Gastroesophageal sphincter (tissue), 4 donors: ENCODE results near the gene TRMT61A. TPM values are rescaled to one million over a fixed set of nuclear protein-coding genes. Genes with fewer than 3 reads are reported as not detected.
A peak's percentile ranks its signal among the peaks of the same experiment; 100 is the strongest.

Experiments used
- ATAC-seq: fragments of 150-250 bp; one replicate; pipeline ENCODE4 v1.9.1; 2016; ENCODE audit warnings: mild to moderate bottlenecking, moderate library complexity
- H3K27ac ChIP-seq, 4 donors: fragments of 200-600 bp; sonication (generic) in 3 of 4; 1 replicate in 3 of 4; 2 replicates in 1 of 4; pipeline ENCODE4 v1.5.1; 2016 to 2019
- H3K27me3 ChIP-seq: fragments of 200-600 bp; sonication (generic); one replicate; pipeline ENCODE4 v1.5.1; 2019
- H3K36me3 ChIP-seq, 2 donors: fragments of 200-600 bp; sonication (generic); one replicate each; pipeline ENCODE4 v1.5.1; 2019; ENCODE audit warnings: control low read depth in 1 of 2
- H3K4me1 ChIP-seq, 3 donors: fragments of 200-600 bp; sonication (generic); 1 replicate in 2 of 3; 2 replicates in 1 of 3; pipeline ENCODE4 v1.5.1; 2016 to 2019; ENCODE audit warnings: control low read depth in 2 of 3
- H3K4me3 ChIP-seq, 2 donors: fragments of 200-600 bp; sonication (generic); one replicate each; pipeline ENCODE4 v1.5.1; 2019; ENCODE audit warnings: mild to moderate bottlenecking in 1 of 2, moderate library complexity in 1 of 2
- H3K9me3 ChIP-seq, 3 donors: fragments of 200-600 bp; sonication (generic); one replicate each; pipeline ENCODE4 v1.5.1; 2017 to 2019; ENCODE audit warnings: control low read depth in 2 of 3
- EP300 ChIP-seq: sonication (generic); formaldehyde crosslinking; IDR thresholded peaks from one replicate; pipeline ENCODE4 v1.6.1; 2017; ENCODE audit warnings: antibody characterized with exemption, mild to moderate bottlenecking
- POLR2A ChIP-seq, 2 donors: fragments of 450-650 bp; IDR thresholded peaks; one replicate each; pipeline ENCODE4 v1.6.1; 2017; ENCODE audit warnings: antibody characterized with exemption in 2 of 2, mild to moderate bottlenecking in 2 of 2, moderate library complexity in 1 of 2
- POLR2AphosphoS5 ChIP-seq: sonication (generic); formaldehyde crosslinking; IDR thresholded peaks from one replicate; pipeline ENCODE4 v1.6.1; 2017; ENCODE audit warnings: antibody characterized with exemption
- WGBS, 2 donors: methylation state at CpG; one replicate each; pipeline ENCODE4 v1.1.5; 2018; ENCODE audit warnings: low coverage in 1 of 2; 5-methylcytosine and 5-hydroxymethylcytosine counted together
- total RNA-seq, 4 donors: library from RNA; depleted of rRNA; stranded (reverse); fragments of >200 nt; gene quantifications; one replicate each; pipeline ENCODE4 v1.1.0, GENCODE V29; 2016
- TF ChIP-seq, protein P1 (sequence below), 4 experiments: fragments of 200-600 bp in 2 of 4; fragments of 450-650 bp in 2 of 4; sonication (generic) in 1 of 4; IDR thresholded peaks; one replicate each; pipeline ENCODE4 v1.5.1; 2017 to 2019; ENCODE audit warnings: antibody characterized with exemption in 4 of 4, mild to moderate bottlenecking in 2 of 4, moderate library complexity in 2 of 4

TRMT61A gene
- total RNA-seq, 4 donors from 2014 or later: 22.5 to 45.2 (median 30.9) TPM

DNA sequence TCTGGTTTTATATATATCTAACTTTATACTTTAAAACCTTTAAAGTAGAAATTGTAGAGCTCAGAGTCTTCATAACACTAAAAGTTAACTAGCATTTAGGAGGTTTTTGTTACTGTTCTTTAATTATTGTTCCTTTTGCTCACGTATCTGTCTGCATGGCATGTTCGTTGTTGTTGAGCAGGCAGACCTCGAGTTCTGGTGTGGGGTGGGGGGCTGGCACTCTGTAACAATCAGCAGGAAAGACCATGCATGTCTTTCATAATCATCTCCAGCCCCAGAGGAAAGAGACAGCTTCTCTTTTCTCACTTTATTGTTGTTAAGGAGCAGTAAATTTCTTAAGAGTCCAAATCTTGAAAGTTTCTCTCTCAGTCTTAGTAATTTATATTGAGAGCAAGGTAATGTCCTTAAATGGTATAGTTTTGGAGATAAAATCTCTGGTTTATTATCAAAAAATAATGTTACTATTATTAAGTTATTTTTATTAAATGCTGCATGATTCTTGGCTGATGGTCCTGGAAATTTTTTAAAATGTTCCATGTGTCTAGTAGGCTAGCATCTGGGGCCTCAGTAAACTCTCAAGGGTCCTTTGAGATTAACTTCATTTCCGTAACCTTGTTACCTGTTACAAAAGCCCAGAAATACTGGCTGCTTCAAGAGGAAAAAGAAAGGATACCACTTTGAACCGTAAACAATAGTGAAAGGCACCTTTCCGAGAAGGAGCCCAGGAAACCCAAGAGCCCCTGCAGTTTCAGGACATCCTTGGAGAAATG is 36.7 kb upstream of the TRMT61A start:
- ATAC-seq: no peak
- H3K36me3 ChIP-seq: peaks cover 0 to 96% of the 10 kb centered on the region in 2 donors
- H3K27ac ChIP-seq: peak overlapping the region in 2 of 4 donors; percentile 17 to 38
- H3K4me3 ChIP-seq: no peak overlapping the region
- no peaks in the 10 kb centered on the region for H3K9me3 ChIP-seq
- 36 to 47% methylated on average over 3 to 6 of the region's 6 CpGs for WGBS, 2 donors
- TF ChIP-seq, protein P1, sequence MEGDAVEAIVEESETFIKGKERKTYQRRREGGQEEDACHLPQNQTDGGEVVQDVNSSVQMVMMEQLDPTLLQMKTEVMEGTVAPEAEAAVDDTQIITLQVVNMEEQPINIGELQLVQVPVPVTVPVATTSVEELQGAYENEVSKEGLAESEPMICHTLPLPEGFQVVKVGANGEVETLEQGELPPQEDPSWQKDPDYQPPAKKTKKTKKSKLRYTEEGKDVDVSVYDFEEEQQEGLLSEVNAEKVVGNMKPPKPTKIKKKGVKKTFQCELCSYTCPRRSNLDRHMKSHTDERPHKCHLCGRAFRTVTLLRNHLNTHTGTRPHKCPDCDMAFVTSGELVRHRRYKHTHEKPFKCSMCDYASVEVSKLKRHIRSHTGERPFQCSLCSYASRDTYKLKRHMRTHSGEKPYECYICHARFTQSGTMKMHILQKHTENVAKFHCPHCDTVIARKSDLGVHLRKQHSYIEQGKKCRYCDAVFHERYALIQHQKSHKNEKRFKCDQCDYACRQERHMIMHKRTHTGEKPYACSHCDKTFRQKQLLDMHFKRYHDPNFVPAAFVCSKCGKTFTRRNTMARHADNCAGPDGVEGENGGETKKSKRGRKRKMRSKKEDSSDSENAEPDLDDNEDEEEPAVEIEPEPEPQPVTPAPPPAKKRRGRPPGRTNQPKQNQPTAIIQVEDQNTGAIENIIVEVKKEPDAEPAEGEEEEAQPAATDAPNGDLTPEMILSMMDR (IDR thresholded peaks at IDR 0.05): no peak
- no peaks in the 10 kb centered on the region for H3K27me3 ChIP-seq
- H3K4me1 ChIP-seq: peaks cover 0 to 6% (median 0%) of the 10 kb centered on the region in 3 donors

DNA sequence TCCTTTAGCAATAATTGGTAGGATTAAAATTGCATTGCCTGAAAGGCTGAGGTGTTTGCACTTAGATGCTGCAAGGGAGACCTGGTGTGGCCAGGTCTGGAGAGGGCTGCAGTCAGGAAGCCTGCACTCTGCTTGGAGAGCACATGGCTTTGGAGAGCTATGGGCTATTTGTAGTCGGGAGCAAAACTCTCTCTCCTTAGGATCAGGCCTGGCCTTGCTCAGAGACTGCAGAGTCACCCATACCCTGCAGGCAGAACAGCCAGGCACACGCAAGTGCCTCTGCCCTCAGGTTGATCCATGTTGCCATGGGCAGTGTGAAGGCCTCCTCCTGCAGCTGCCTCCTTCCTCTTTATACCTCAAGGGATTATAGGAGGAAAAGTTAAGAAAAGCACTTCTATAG is 33.1 kb upstream of the TRMT61A start:
- Histone ChIP-seq H3K27me3 (no peaks in the 10 kb centered on the region), H3K4me1 (peaks cover 0 to 19% (median 0%) of the 10 kb centered on the region in 3 donors), H3K27ac (no peak overlapping the region), H3K36me3 (peaks cover 0 to 82% of the 10 kb centered on the region in 2 donors), H3K4me3 (no peak overlapping the region), H3K9me3 (no peaks in the 10 kb centered on the region)
- WGBS, 2 donors: 20% methylated on average over 1 of the region's 2 CpGs; no CpG with 5 or more reads in 1 of the 2 donors
- ATAC-seq: no peak
- no peak for TF ChIP-seq POLR2AphosphoS5
- no peak for TF ChIP-seq EP300
- TF ChIP-seq, protein P1 (IDR thresholded peaks at IDR 0.05): no peak
- TF ChIP-seq POLR2A (IDR thresholded peaks at IDR 0.05): no peak

DNA sequence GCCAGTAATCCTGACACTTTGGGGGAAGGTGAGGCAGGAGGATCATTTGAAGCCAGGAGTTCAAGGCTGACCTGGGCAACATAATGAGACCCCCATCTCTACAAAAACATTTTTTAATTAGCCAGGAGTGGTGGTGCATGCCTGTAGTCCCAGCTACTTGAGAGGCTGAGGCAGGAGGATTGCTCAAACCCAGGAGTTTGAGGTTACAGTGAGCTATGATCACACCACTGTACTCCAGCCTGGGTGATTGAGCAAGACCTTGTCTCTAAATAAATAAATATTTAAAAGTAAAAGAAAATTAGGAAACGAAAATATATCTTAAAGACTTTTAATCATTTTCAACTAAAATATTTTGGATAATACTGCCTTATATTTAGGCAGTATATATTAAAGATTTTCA is 32.2 kb upstream of the TRMT61A start:
- H3K4me1 ChIP-seq: peaks cover 0 to 23% (median 0%) of the 10 kb centered on the region in 3 donors
- no peaks in the 10 kb centered on the region for H3K27me3 ChIP-seq
- no peak for ATAC-seq
- TF ChIP-seq, protein P1 (IDR thresholded peaks at IDR 0.05): no peak
- TF ChIP-seq POLR2AphosphoS5 (no peak), POLR2A (IDR thresholded peaks at IDR 0.05) (no peak), EP300 (no peak)
- peaks cover 0 to 83% of the 10 kb centered on the region in 2 donors for H3K36me3 ChIP-seq
- 0 to 48% methylated on average over 1 of the region's 1 CpG for WGBS, 2 donors
- no peaks in the 10 kb centered on the region for H3K9me3 ChIP-seq
- no peak overlapping the region for H3K4me3 ChIP-seq
- H3K27ac ChIP-seq: no peak overlapping the region

DNA sequence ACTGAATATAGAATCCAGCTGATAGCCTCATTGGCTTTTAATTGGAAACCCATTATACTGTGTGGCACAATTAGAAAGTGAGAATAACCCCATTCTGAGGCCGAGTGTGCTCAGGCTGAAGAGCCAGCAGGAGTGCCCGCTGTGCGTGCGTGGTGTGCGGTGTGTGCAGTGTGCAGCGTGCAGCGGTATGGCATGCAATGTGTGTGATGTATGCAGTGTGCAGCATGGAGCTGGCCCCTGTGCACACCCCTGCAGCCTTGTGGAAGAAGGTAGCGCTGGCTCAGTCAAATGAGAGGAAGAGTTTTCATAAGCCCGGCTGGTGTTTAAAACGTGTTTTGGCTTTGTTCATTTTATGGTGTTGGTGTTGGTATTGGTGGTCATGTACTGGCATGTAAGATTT is 29.3 kb upstream of the TRMT61A start:
- Histone ChIP-seq H3K36me3 (peaks cover 0 to 87% of the 10 kb centered on the region in 2 donors), H3K27ac (no peak overlapping the region), H3K9me3 (no peaks in the 10 kb centered on the region), H3K4me1 (peaks cover 0 to 23% (median 0%) of the 10 kb centered on the region in 3 donors), H3K4me3 (no peak overlapping the region), H3K27me3 (no peaks in the 10 kb centered on the region)
- ATAC-seq: no peak
- no peak for TF ChIP-seq EP300
- TF ChIP-seq, protein P1 (IDR thresholded peaks at IDR 0.05): no peak
- WGBS, 2 donors: 64 to 68% methylated on average over 9 of the region's 10 CpGs
